ENCODE data around the gene STXBP1.

GRCh38 chr9:127667127-127667844 is 55.2 kb downstream of the STXBP1 start:
- TF ChIP-seq CTCF (IDR thresholded peaks at IDR 0.05): no peak
- no peak for TF ChIP-seq EP300 (IDR thresholded peaks at IDR 0.05)

Measured in tibial nerve (tissue), 4 donors.